ENCODE data around the gene SELENON.

GRCh38 chr1:25829046-25829445 is 29.1 kb downstream of the SELENON start:
- TF ChIP-seq CTCF (IDR thresholded peaks at IDR 0.05) (no peak), POLR2A (IDR thresholded peaks at IDR 0.05) (no peak)
